ENCODE measurements around the gene IFNA5.
A peak's percentile ranks its signal among the peaks of the same experiment; 100 is the strongest.

IFNA5 gene

GRCh38 chr9:21294904-21295538 lies 10.1 kb downstream of the IFNA5 start:
- Histone ChIP-seq H3K36me3 (no peaks in the 10 kb centered on the region), H3K9me3 (no peaks in the 10 kb centered on the region)

DNA sequence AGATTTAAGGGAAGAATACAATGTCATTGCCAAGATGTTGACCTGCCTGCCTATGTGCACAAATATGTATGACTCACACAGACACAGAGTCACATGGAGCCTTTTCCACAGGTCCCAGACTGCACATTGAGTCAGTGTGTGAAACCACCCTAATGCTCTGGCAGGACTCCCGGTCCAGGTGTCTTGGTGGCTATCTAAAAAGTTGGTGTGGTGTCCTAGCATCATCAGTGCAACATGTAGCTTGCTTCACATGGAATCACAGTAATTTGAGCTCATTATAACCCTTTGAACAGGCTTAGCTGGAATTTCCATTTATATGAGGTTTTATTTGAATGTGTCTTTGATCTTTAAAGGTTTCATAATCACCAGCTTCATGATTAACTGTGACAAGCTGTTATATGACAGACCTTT lies 10.7 kb downstream of the IFNA5 start:
- no peak overlapping the region for H3K9ac ChIP-seq
- H4K20me1 ChIP-seq = 0 out of 2 replicates have a peak, but pooled peaks cover 6% of the 10 kb centered on the region
- H3K36me3 ChIP-seq = no peaks in the 10 kb centered on the region
- H3K4me1 ChIP-seq = peaks cover 29% of the 10 kb centered on the region
- no peak overlapping the region for H3K27ac ChIP-seq
- no peaks in the 10 kb centered on the region for H3K27me3 ChIP-seq
- TF ChIP-seq Cebpa-rat (IDR thresholded peaks at IDR 0.05) = no peak
- H3K9me3 ChIP-seq = no peaks in the 10 kb centered on the region
- H3K4me2 ChIP-seq = peak overlapping the region; percentile 73
- H3K4me3 ChIP-seq = no peak overlapping the region

More at GRCh38 chr9:21294904-21295538, 10.1 kb downstream of the IFNA5 start:
- Histone ChIP-seq H3K27ac (no peak overlapping the region), H3K4me2 (peak overlapping the region; percentile 73), H3K4me3 (peak overlapping the region; percentile 12; the same call in 1 of the 2 replicates), H3K27me3 (no peaks in the 10 kb centered on the region), H4K20me1 (0 out of 2 replicates have a peak, but pooled peaks cover 6% of the 10 kb centered on the region), H3K4me1 (peaks cover 29% of the 10 kb centered on the region), H3K9ac (no peak overlapping the region)
- TF ChIP-seq Cebpa-rat (IDR thresholded peaks at IDR 0.05) = no peak

DNA sequence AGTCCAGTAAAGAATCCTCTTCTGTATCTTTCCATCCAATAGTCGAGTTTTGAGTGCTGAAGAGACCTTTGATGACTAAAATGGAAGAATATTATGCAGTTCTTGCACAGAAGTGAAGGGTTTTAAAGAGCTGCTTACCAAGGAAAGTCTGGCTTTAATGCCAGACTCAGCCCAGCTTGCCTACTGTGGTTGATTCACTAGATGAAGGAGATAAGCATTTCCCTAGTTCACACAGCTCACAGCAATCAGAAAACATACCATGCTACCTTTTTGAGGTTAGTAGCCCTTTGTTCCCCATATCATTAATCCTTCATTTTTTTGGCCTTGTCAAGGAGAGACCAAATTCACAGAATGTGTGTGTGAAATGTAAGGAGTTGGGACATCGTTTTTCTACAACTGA lies 15.3 kb downstream of the IFNA5 start:
- peaks cover 12% of the 10 kb centered on the region for H3K4me1 ChIP-seq
- H3K36me3 ChIP-seq = no peaks in the 10 kb centered on the region
- H3K4me2 ChIP-seq = no peak overlapping the region
- TF ChIP-seq Cebpa-rat (IDR thresholded peaks at IDR 0.05) = no peak
- H3K9me3 ChIP-seq = 0 out of 2 replicates have a peak, but pooled peaks cover 4% of the 10 kb centered on the region
- no peaks in the 10 kb centered on the region for H3K27me3 ChIP-seq
- no peak overlapping the region for H3K4me3 ChIP-seq
- H3K27ac ChIP-seq = no peak overlapping the region
- no peak overlapping the region for H3K9ac ChIP-seq
- H4K20me1 ChIP-seq = no peaks in the 10 kb centered on the region

DNA sequence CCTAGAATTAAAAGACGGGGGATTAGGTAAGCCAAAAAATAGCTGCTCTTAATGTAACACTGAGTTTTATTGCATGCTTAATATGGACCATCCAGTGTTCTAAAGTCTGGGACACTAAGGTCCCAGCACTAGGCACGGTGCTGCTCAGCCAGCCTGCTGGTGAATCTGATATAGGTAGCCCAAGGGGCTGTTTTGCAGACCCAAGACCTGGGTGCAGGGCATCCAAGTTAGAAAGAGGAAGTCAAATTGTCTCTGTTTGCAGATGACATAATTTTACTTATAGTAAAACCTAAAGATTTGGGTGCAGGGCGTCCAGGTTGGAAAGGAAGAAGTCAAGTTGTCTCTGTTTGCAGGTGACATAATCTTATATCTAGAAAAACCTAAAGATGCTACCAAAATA lies 17.8 kb downstream of the IFNA5 start:
- Histone ChIP-seq H3K36me3 (no peaks in the 10 kb centered on the region), H3K9ac (no peak overlapping the region)

DNA sequence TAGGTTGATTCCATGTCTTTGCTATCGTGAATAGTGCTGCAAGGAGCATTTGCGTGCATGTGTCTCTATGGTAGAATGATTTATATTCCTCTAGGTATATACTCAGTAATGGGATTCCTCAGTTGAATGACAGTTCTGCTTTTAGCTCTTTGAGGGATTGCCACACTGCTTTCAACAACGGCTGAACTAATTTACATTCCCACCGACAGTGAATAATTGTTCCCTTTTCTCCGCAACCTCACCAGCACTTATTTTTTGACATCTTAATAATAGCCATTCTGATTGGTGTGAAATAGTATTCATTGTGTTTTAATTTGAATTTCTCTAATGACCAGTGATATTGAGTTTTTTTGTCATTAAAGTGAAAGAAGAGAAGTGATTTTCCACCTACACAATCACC lies 18.5 kb downstream of the IFNA5 start:
- TF ChIP-seq Cebpa-rat (IDR thresholded peaks at IDR 0.05) = no peak
- H4K20me1 ChIP-seq = no peaks in the 10 kb centered on the region
- no peak overlapping the region for H3K4me3 ChIP-seq
- no peak overlapping the region for H3K4me2 ChIP-seq
- no peak overlapping the region for H3K9ac ChIP-seq
- H3K4me1 ChIP-seq = no peaks in the 10 kb centered on the region
- no peaks in the 10 kb centered on the region for H3K36me3 ChIP-seq
- H3K9me3 ChIP-seq = 0 out of 2 replicates have a peak, but pooled peaks cover 4% of the 10 kb centered on the region
- H3K27ac ChIP-seq = no peak overlapping the region
- H3K27me3 ChIP-seq = no peaks in the 10 kb centered on the region

More for the DNA sequence above, 17.8 kb downstream of the IFNA5 start:
- no peak overlapping the region for H3K27ac ChIP-seq
- no peaks in the 10 kb centered on the region for H3K27me3 ChIP-seq
- TF ChIP-seq Cebpa-rat (IDR thresholded peaks at IDR 0.05) = no peak
- no peak overlapping the region for H3K4me2 ChIP-seq
- no peak overlapping the region for H3K4me3 ChIP-seq
- H4K20me1 ChIP-seq = no peaks in the 10 kb centered on the region
- 0 out of 2 replicates have a peak, but pooled peaks cover 4% of the 10 kb centered on the region for H3K9me3 ChIP-seq
- no peaks in the 10 kb centered on the region for H3K4me1 ChIP-seq

DNA sequence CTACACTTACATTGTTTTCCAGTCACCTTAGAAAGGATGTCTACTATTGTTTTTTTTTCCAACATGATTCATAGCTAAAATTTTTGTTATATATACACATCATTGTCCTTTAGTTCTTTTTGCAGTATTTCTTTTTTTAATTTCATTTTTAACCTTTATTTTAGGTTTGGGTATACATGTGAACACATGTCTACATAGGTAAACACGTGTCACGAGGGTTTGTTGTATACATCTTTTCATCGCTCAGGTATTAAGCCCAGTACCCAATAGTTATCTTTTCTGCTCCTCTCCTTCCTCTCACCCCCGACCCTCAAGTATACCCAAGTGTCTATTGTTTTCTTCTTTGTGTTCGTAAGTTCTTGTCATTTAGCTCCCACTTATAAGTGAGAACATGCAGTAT lies 19.0 kb downstream of the IFNA5 start:
- Histone ChIP-seq H3K9ac (no peak overlapping the region), H3K36me3 (no peaks in the 10 kb centered on the region), H3K4me2 (no peak overlapping the region), H3K4me3 (no peak overlapping the region), H3K27me3 (no peaks in the 10 kb centered on the region), H3K4me1 (no peaks in the 10 kb centered on the region), H4K20me1 (no peaks in the 10 kb centered on the region), H3K9me3 (0 out of 2 replicates have a peak, but pooled peaks cover 4% of the 10 kb centered on the region), H3K27ac (no peak overlapping the region)
- TF ChIP-seq Cebpa-rat (IDR thresholded peaks at IDR 0.05) = no peak

DNA sequence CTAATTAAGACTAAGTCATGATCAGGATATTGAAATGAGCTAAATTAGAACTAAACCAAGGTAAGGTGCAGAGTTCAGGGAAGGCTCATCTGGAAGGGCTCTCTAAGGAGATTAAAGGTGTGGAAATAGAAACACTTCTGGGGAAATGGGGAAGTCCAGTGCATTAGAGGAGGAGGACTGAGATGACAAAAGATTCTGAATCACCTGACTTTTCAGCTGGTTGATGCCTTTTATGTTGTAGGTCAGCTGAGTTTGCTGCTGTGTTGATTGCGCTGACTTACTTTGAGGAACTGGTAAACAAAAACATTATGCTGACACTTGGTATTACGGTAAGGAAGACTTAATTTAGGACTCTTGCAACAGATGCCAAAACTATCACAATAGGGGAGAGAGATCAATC lies 23.8 kb downstream of the IFNA5 start:
- H3K4me1 ChIP-seq = no peaks in the 10 kb centered on the region
- H3K27me3 ChIP-seq = no peaks in the 10 kb centered on the region

DNA sequence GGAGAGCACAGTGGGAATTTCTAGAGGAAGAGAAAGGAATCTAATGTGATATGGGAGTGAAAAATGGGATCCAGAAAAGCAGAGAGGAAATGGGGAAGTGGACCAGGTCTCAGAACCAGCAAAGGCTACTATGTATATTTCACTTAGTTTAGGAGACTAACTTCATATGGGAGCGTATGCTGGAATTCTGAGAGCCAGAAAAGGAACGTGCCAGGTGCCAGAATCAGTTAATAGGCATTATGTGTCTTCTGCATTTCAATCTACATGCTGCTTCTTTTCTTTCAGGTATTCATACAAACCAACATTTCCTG lies 36.8 kb downstream of the IFNA5 start:
- Histone ChIP-seq H4K20me1 (no peaks in the 10 kb centered on the region), H3K4me1 (no peaks in the 10 kb centered on the region), H3K4me3 (no peak overlapping the region), H3K27me3 (no peaks in the 10 kb centered on the region), H3K36me3 (no peaks in the 10 kb centered on the region), H3K4me2 (no peak overlapping the region), H3K27ac (no peak overlapping the region), H3K9me3 (no peaks in the 10 kb centered on the region), H3K9ac (no peak overlapping the region)
- no peak for TF ChIP-seq Cebpa-rat (IDR thresholded peaks at IDR 0.05)

More for the DNA sequence above, 23.8 kb downstream of the IFNA5 start:
- H3K36me3 ChIP-seq = no peaks in the 10 kb centered on the region
- no peak overlapping the region for H3K9ac ChIP-seq
- H3K9me3 ChIP-seq = 0 out of 2 replicates have a peak, but pooled peaks cover 1% of the 10 kb centered on the region
- H3K4me2 ChIP-seq = no peak overlapping the region
- no peak overlapping the region for H3K27ac ChIP-seq
- H4K20me1 ChIP-seq = no peaks in the 10 kb centered on the region
- TF ChIP-seq Cebpa-rat (IDR thresholded peaks at IDR 0.05) = no peak
- no peak overlapping the region for H3K4me3 ChIP-seq

DNA sequence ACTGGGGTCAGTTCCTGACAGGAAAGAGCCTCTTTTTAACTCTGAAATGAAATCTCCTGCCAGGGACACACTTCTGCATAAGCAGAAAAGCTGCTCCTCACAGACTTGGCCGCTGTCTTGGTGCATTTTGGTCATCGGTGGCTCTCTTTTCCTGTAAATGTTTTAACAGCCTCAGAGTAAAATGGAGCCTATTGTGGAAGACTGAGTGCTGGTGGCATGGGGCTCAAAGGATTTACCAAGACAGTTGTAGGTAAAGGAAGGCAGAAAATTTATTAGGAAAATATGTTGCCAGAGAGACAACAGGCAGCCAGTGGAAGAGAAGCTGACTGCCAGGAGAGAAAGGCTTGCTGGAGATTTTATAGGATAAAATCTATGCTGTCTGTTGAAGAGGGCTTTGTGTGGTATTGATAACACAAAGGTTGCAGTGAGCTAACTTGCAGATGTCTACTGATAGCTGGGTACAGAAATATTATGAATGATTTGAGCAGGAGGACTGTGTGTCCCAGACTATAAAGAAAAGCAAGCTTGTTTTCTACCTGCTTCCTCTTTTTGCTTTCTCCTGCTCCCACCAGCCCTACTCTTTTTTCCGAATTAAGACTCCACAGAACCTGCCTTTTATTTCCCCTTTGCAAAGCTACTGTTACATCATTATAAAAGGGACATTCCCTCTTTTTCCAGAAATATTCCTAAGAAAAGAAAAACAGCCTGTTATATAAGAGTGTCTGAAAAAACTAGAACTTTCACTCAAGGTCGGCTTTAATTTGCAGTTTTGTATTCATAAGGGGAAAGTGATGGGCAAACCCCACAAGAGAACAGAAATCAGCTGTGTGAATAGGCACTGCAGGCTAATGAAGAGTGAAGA lies 37.4 kb downstream of the IFNA5 start:
- Histone ChIP-seq H4K20me1 (no peaks in the 10 kb centered on the region), H3K9me3 (no peaks in the 10 kb centered on the region), H3K36me3 (no peaks in the 10 kb centered on the region), H3K4me3 (no peak overlapping the region), H3K27me3 (no peaks in the 10 kb centered on the region), H3K27ac (no peak overlapping the region), H3K4me2 (no peak overlapping the region), H3K9ac (no peak overlapping the region), H3K4me1 (no peaks in the 10 kb centered on the region)
- no peak for TF ChIP-seq Cebpa-rat (IDR thresholded peaks at IDR 0.05)

All from BLaER1 (cell line).